Astrocyte (in vitro differentiated cells and primary cell): ENCODE results near the gene TAF15. TPM values are rescaled to one million over a fixed set of nuclear protein-coding genes. Genes with fewer than 3 reads are reported as not detected.

Experiments
- DNase-seq: peaks from one replicate; pipeline ENCODE4 v3.0.0-alpha.2; 2010; ENCODE audit warnings: low read depth
- FAIRE-seq: peaks from 2 replicates; lab custom pipeline; 2011; peaks lifted over from hg19 to GRCh38; lab: Jason Lieb, UNC
- H2AFZ ChIP-seq: 2 replicates; pipeline ENCODE4 v1.6.0; 2012; ENCODE audit warnings: low read depth, low read length, inconsistent platforms
- H3K27ac ChIP-seq: 2 replicates; pipeline ENCODE4 v1.5.1; 2011; ENCODE audit warnings: low read depth, low read length, inconsistent platforms
- H3K27me3 ChIP-seq: 2 replicates; pipeline ENCODE4 v1.6.0; 2011; ENCODE audit warnings: low read length, inconsistent platforms; ENCODE audit not compliant: insufficient read depth
- H3K36me3 ChIP-seq: 2 replicates; pipeline ENCODE4 v1.5.1; 2011; ENCODE audit warnings: low read length, inconsistent platforms; ENCODE audit not compliant: insufficient read depth
- H3K4me1 ChIP-seq: 2 replicates; pipeline ENCODE4 v1.5.1; 2011; ENCODE audit warnings: low read length, inconsistent platforms; ENCODE audit not compliant: insufficient read depth
- H3K4me2 ChIP-seq: 2 replicates; pipeline ENCODE4 v1.6.0; 2012; ENCODE audit warnings: low read length, inconsistent platforms
- H3K4me3 ChIP-seq: 2 replicates; pipeline ENCODE4 v1.5.1; 2011; ENCODE audit warnings: low read depth, mild to moderate bottlenecking, low read length, inconsistent platforms; ENCODE audit not compliant: insufficient read depth
- H3K79me2 ChIP-seq: 2 replicates; pipeline ENCODE4 v1.6.0; 2012; ENCODE audit warnings: mild to moderate bottlenecking, low read length, inconsistent platforms; ENCODE audit not compliant: insufficient read depth
- H3K9ac ChIP-seq: 2 replicates; pipeline ENCODE4 v1.6.0; 2012; ENCODE audit warnings: mild to moderate bottlenecking, low read length, inconsistent platforms
- H3K9me3 ChIP-seq: 2 replicates; pipeline ENCODE4 v1.5.1; 2012; ENCODE audit warnings: low read depth, mild to moderate bottlenecking, low read length, inconsistent platforms; ENCODE audit not compliant: insufficient read depth
- H4K20me1 ChIP-seq: 2 replicates; pipeline ENCODE4 v1.6.0; 2012; ENCODE audit warnings: low read length, inconsistent platforms; ENCODE audit not compliant: insufficient read depth
- H3K27ac Mint-ChIP-seq: one replicate; pipeline ENCODE4 v1.8.0; 2021; ENCODE audit warnings: mild to moderate bottlenecking, mixed read lengths; ENCODE audit not compliant: unreplicated experiment
- H3K27me3 Mint-ChIP-seq: one replicate; pipeline ENCODE4 v1.8.0; 2021; ENCODE audit warnings: low read depth, mixed read lengths; ENCODE audit not compliant: unreplicated experiment
- H3K36me3 Mint-ChIP-seq: one replicate; pipeline ENCODE4 v1.8.0; 2021; ENCODE audit warnings: low read depth, mixed read lengths; ENCODE audit not compliant: unreplicated experiment
- H3K4me1 Mint-ChIP-seq: one replicate; pipeline ENCODE4 v1.8.0; 2021; ENCODE audit warnings: low read depth, mixed read lengths; ENCODE audit not compliant: unreplicated experiment
- H3K4me3 Mint-ChIP-seq: one replicate; pipeline ENCODE4 v1.8.0; 2021; ENCODE audit warnings: mild to moderate bottlenecking, moderate library complexity, mixed read lengths; ENCODE audit not compliant: unreplicated experiment
- H3K9me3 Mint-ChIP-seq: one replicate; pipeline ENCODE4 v1.8.0; 2021; ENCODE audit warnings: mild to moderate bottlenecking, mixed read lengths; ENCODE audit not compliant: unreplicated experiment
- EZH2 ChIP-seq: IDR thresholded peaks from 2 replicates; pipeline ENCODE4 v1.6.1; 2012; ENCODE audit warnings: mild to moderate bottlenecking, low read length, inconsistent platforms; ENCODE audit not compliant: insufficient read depth
- total RNA-seq: library from RNA; stranded (reverse); gene quantifications from 2 replicates; pipeline ENCODE4 v1.2.1, GENCODE V29; 2021
- TF ChIP-seq, protein P1 (sequence below): IDR thresholded peaks from 2 replicates; pipeline ENCODE4 v1.5.1; 2011; ENCODE audit warnings: low read depth, mild to moderate bottlenecking, inconsistent platforms, low read length, moderate library complexity; ENCODE audit not compliant: insufficient read depth

TAF15 gene
- total RNA-seq, 1 donor from 2014 or later, result 156 TPM

DNA sequence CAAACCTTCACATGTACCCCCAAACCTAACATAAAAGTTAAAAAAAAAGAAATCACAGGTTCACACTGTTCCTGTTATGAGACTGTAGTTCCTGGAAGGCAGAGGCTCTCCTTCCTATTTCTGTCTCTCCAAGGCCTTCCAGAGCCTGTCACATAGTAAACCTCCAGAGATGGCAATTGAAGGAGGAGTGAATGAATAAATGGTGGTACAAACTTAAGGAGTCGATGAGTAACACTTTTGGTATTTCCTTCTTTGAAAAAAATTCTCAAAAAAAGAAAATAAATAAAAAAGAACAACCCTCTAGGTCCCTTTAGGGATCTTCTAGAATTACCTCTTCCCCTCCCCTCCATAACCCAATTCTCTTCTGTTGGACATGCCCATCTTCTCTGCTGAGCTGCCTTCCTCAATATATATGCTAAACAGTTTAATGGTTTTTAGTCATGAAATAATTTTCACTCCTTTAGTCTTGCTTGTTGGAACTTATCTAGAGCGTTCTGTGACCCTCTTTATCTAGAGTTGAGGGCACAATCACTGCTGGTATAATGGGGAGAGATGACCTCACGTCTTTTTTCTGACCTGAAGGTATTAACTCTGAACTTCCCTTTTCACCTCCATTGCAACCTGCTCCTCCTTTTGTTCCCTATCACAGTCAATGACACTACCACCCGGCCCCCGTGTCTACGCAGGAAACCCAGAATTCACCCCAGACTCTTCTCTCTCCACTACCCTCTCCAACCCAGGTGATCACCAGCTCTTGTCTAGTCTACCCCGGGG, 1.7 kb upstream of the TAF15 start:
- TF ChIP-seq, protein P1, sequence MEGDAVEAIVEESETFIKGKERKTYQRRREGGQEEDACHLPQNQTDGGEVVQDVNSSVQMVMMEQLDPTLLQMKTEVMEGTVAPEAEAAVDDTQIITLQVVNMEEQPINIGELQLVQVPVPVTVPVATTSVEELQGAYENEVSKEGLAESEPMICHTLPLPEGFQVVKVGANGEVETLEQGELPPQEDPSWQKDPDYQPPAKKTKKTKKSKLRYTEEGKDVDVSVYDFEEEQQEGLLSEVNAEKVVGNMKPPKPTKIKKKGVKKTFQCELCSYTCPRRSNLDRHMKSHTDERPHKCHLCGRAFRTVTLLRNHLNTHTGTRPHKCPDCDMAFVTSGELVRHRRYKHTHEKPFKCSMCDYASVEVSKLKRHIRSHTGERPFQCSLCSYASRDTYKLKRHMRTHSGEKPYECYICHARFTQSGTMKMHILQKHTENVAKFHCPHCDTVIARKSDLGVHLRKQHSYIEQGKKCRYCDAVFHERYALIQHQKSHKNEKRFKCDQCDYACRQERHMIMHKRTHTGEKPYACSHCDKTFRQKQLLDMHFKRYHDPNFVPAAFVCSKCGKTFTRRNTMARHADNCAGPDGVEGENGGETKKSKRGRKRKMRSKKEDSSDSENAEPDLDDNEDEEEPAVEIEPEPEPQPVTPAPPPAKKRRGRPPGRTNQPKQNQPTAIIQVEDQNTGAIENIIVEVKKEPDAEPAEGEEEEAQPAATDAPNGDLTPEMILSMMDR, result no peak
- TF ChIP-seq EZH2, result no peak
- H3K36me3 Mint-ChIP-seq, result no peaks in the 10 kb centered on the region
- H3K27ac Mint-ChIP-seq, result peak overlapping the region; percentile 100
- Histone ChIP-seq H3K27ac (no peak overlapping the region), H3K27me3 (no peaks in the 10 kb centered on the region), H3K79me2 (peaks cover 33% of the 10 kb centered on the region), H3K9me3 (no peaks in the 10 kb centered on the region), H3K9ac (no peak overlapping the region), H4K20me1 (peaks cover 30% of the 10 kb centered on the region), H3K4me1 (peaks cover 13% of the 10 kb centered on the region), H3K4me2 (peak overlapping the region; percentile 90), H3K4me3 (no peak overlapping the region), H3K36me3 (no peaks in the 10 kb centered on the region), H2AFZ (no peak overlapping the region)
- peaks cover 36% of the 10 kb centered on the region for H3K4me1 Mint-ChIP-seq
- no peaks in the 10 kb centered on the region for H3K9me3 Mint-ChIP-seq
- no peaks in the 10 kb centered on the region for H3K27me3 Mint-ChIP-seq
- DNase-seq (peak; percentile 47), FAIRE-seq (no peak)
- peak overlapping the region; percentile 48 for H3K4me3 Mint-ChIP-seq

DNA sequence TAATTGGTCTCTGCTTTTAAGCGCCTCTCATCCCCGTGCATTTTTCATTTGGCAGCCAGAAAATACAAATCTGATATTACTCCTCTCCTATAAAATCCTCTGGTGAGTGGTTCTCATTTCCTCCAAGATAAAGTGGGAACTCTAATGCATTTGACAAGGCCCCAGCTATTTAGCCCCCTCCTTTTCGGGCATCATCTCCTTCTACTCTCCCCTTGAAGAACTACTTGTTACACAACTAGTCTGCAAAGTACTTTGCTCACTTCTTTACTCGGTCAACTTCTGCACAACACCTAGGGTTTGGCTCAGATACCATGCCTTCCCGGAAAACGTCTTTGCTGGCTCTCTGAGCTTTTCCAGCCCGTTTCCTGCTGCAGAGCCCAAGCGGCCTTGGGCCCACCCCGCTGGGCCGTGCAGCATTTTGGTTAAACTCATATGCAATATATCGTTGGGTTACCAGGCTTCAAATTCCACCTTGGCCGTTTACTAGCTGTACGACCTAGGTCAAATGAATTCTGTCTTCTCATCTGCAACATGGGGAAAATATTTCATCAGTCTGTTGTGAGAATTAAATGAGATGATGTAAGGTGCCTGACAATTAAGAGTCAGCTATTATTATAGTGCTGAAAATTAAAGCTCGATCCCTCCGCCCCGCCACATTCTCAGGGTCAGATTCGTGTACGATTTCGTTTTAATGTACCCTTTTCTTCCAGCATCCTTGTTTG, 883 bp upstream of the TAF15 start:
- Histone ChIP-seq H3K79me2 (peaks cover 41% of the 10 kb centered on the region), H2AFZ (peak overlapping the region; percentile 93), H3K9ac (peak overlapping the region; percentile 95), H3K4me1 (peaks cover 13% of the 10 kb centered on the region), H3K36me3 (no peaks in the 10 kb centered on the region), H3K4me3 (peak overlapping the region; percentile 88), H4K20me1 (peaks cover 39% of the 10 kb centered on the region), H3K27ac (peak overlapping the region; percentile 97), H3K4me2 (peak overlapping the region; percentile 90), H3K9me3 (no peaks in the 10 kb centered on the region), H3K27me3 (no peaks in the 10 kb centered on the region)
- Mint-ChIP-seq H3K36me3 (no peaks in the 10 kb centered on the region), H3K27ac (peak overlapping the region; percentile 100), H3K4me1 (peaks cover 40% of the 10 kb centered on the region), H3K4me3 (peak overlapping the region; percentile 99), H3K27me3 (no peaks in the 10 kb centered on the region), H3K9me3 (no peaks in the 10 kb centered on the region)
- DNase-seq (no peak), FAIRE-seq (no peak)
- TF ChIP-seq, protein P1, result no peak
- TF ChIP-seq EZH2, result no peak
